ENCODE data around the gene DNASE1L1.

Gene DNASE1L1

GRCh38 chrX:154399527-154400368 is 9.3 kb downstream of the DNASE1L1 start:
- Histone ChIP-seq H3K36me3 (ENCODE audit: insufficient read depth, low read length) (peaks cover 21% of the 10 kb centered on the region; the same call in 1 of the 2 replicates), H4K20me1 (ENCODE audit: insufficient read depth, low read length, poor library complexity, severe bottlenecking) (peaks cover 25% of the 10 kb centered on the region), H2AFZ (ENCODE audit: low read length) (no peak overlapping the region), H3K4me2 (ENCODE audit: low read depth, low read length, poor library complexity, severe bottlenecking) (peak overlapping the region; percentile 86), H3F3A (ENCODE audit: low read depth) (no peaks in the 10 kb centered on the region; the same call in 1 of the 2 replicates), H3K79me2 (ENCODE audit: insufficient read depth, low read length) (peaks cover 35% of the 10 kb centered on the region), H3K4me1 (ENCODE audit: insufficient read depth, low read length, poor library complexity, severe bottlenecking) (peaks cover 13% of the 10 kb centered on the region), H3K27me3 (ENCODE audit: insufficient read depth, low read length, poor library complexity, severe bottlenecking) (peaks cover 8% of the 10 kb centered on the region), H3K4me3 (ENCODE audit: low read length, poor library complexity, severe bottlenecking) (peak overlapping the region; percentile 93), H3K9ac (ENCODE audit: low read depth, low read length, poor library complexity, severe bottlenecking) (peak overlapping the region; percentile 100), H3K9me3 (ENCODE audit: insufficient read depth, low read depth, low read length) (no peaks in the 10 kb centered on the region), H3K9me2 (replicated peaks; ENCODE audit: low read depth, low read length) (no peaks in the 10 kb centered on the region)
- no peak for TF ChIP-seq CTCF (conservative IDR thresholded peaks at IDR 0.05; ENCODE audit: low read length)
- no peak for TF ChIP-seq EZH2phosphoT487 (IDR thresholded peaks at IDR 0.05; ENCODE audit: borderline replicate concordance)

- H3K9ac ChIP-seq (ENCODE audit: low read depth, low read length, poor library complexity, severe bottlenecking) = peak overlapping the region; percentile 100
- H3K4me3 ChIP-seq (ENCODE audit: low read length, poor library complexity, severe bottlenecking) = peak overlapping the region; percentile 93
- H3K27me3 ChIP-seq (ENCODE audit: insufficient read depth, low read length, poor library complexity, severe bottlenecking) = peaks cover 8% of the 10 kb centered on the region
- no peak overlapping the region for H2AFZ ChIP-seq (ENCODE audit: low read length)
- peaks cover 13% of the 10 kb centered on the region for H3K4me1 ChIP-seq (ENCODE audit: insufficient read depth, low read length, poor library complexity, severe bottlenecking)
- peaks cover 21% of the 10 kb centered on the region; the same call in 1 of the 2 replicates for H3K36me3 ChIP-seq (ENCODE audit: insufficient read depth, low read length)
- no peaks in the 10 kb centered on the region for H3K9me2 ChIP-seq (replicated peaks; ENCODE audit: low read depth, low read length)
- TF ChIP-seq EZH2phosphoT487 (IDR thresholded peaks at IDR 0.05; ENCODE audit: borderline replicate concordance) (no peak), CTCF (conservative IDR thresholded peaks at IDR 0.05; ENCODE audit: low read length) (peak; percentile 64)
- peaks cover 35% of the 10 kb centered on the region for H3K79me2 ChIP-seq (ENCODE audit: insufficient read depth, low read length)
- H4K20me1 ChIP-seq (ENCODE audit: insufficient read depth, low read length, poor library complexity, severe bottlenecking) = peaks cover 25% of the 10 kb centered on the region
- no peaks in the 10 kb centered on the region; the same call in 1 of the 2 replicates for H3F3A ChIP-seq (ENCODE audit: low read depth)
- no peaks in the 10 kb centered on the region for H3K9me3 ChIP-seq (ENCODE audit: insufficient read depth, low read depth, low read length)
- peak overlapping the region; percentile 86 for H3K4me2 ChIP-seq (ENCODE audit: low read depth, low read length, poor library complexity, severe bottlenecking)
These were observed 10.2 kb downstream of the DNASE1L1 start for GRCh38 chrX:154398668-154399526.

GRCh38 chrX:154397888-154398667 is 11.0 kb downstream of the DNASE1L1 start, which contains the start of gene RPL10:
Gene RPL10 (plus strand): TSS chrX:154398377. CDS start chrX:154398520, 143 bp downstream.
- Histone ChIP-seq H3K4me1 (ENCODE audit: insufficient read depth, low read length, poor library complexity, severe bottlenecking) (peaks cover 13% of the 10 kb centered on the region), H3K36me3 (ENCODE audit: insufficient read depth, low read length) (peaks cover 21% of the 10 kb centered on the region; the same call in 1 of the 2 replicates), H4K20me1 (ENCODE audit: insufficient read depth, low read length, poor library complexity, severe bottlenecking) (peaks cover 25% of the 10 kb centered on the region), H3K4me3 (ENCODE audit: low read length, poor library complexity, severe bottlenecking) (peak within 1 kb of the TSS; percentile 93), H3K27me3 (ENCODE audit: insufficient read depth, low read length, poor library complexity, severe bottlenecking) (peaks cover 8% of the 10 kb centered on the region), H3K9me3 (ENCODE audit: insufficient read depth, low read depth, low read length) (no peaks in the 10 kb centered on the region), H3K9ac (ENCODE audit: low read depth, low read length, poor library complexity, severe bottlenecking) (peak within 1 kb of the TSS; percentile 100), H3K9me2 (replicated peaks; ENCODE audit: low read depth, low read length) (no peaks in the 10 kb centered on the region), H3K79me2 (ENCODE audit: insufficient read depth, low read length) (peaks cover 35% of the 10 kb centered on the region), H3F3A (ENCODE audit: low read depth) (no peaks in the 10 kb centered on the region; the same call in 1 of the 2 replicates), H3K4me2 (ENCODE audit: low read depth, low read length, poor library complexity, severe bottlenecking) (peak within 1 kb of the TSS; percentile 86), H2AFZ (ENCODE audit: low read length) (peak within 1 kb of the TSS; percentile 80; the same call in 1 of the 2 replicates)
- TF ChIP-seq EZH2phosphoT487 (IDR thresholded peaks at IDR 0.05; ENCODE audit: borderline replicate concordance) (no peak), CTCF (conservative IDR thresholded peaks at IDR 0.05; ENCODE audit: low read length) (no peak)
